Spleen (tissue), 11 donors: Measurements from ENCODE around the gene TPRX1. TPM values are rescaled to one million over a fixed set of nuclear protein-coding genes. Genes with fewer than 3 reads are reported as not detected.
A peak's percentile ranks its signal among the peaks of the same experiment; 100 is the strongest.
"Not testable (repeated sequence)": the region's sequence is repeated elsewhere in the genome, so short reads cannot be mapped to it uniquely, and the experiment has no call there.

Source experiments
- DNase-seq: peaks from one replicate; pipeline ENCODE4 v3.0.0-alpha.2; 2020
- H3K27ac ChIP-seq, 8 donors: fragments of 200-600 bp; sonication (generic) in 7 of 8; 1 replicate in 4 of 8; 2 replicates in 4 of 8; pipeline versions ENCODE4 v1.5.0 to v1.8.0; 2016 to 2021; ENCODE audit warnings: inconsistent platforms in 4 of 8, mild to moderate bottlenecking in 4 of 8, moderate library complexity in 1 of 8
- H3K27me3 ChIP-seq, 7 donors: fragments of 200-600 bp; sonication (generic) in 6 of 7; replicated peaks in 1 of 7; 1 replicate in 4 of 7; 2 replicates in 3 of 7; pipeline versions ENCODE4 v1.5.0 to v1.8.0; 2016 to 2021; ENCODE audit warnings: inconsistent platforms in 3 of 7, mild to moderate bottlenecking in 1 of 7
- H3K36me3 ChIP-seq, 6 donors: fragments of 200-600 bp; sonication (generic) in 5 of 6; 1 replicate in 4 of 6; 2 replicates in 2 of 6; pipeline versions ENCODE4 v1.5.0 to v1.8.0; 2016 to 2021; ENCODE audit warnings: inconsistent platforms in 2 of 6
- H3K4me1 ChIP-seq, 6 donors: fragments of 200-600 bp; sonication (generic) in 5 of 6; 1 replicate in 3 of 6; 2 replicates in 3 of 6; pipeline versions ENCODE4 v1.5.0 to v1.8.0; 2016 to 2021; ENCODE audit warnings: inconsistent platforms in 3 of 6
- H3K4me3 ChIP-seq, 8 donors: fragments of 200-600 bp; sonication (generic) in 7 of 8; 1 replicate in 4 of 8; 2 replicates in 4 of 8; pipeline versions ENCODE4 v1.5.0 to v1.8.0; 2016 to 2021; ENCODE audit warnings: inconsistent platforms in 4 of 8, mild to moderate bottlenecking in 4 of 8, moderate library complexity in 2 of 8
- H3K9me3 ChIP-seq, 8 donors: fragments of 200-600 bp; sonication (generic) in 7 of 8; 1 replicate in 4 of 8; 2 replicates in 4 of 8; pipeline versions ENCODE4 v1.5.0 to v1.8.0; 2016 to 2021; ENCODE audit warnings: inconsistent platforms in 4 of 8
- POLR2A ChIP-seq, 3 donors: fragments of 450-650 bp; IDR thresholded peaks; one replicate each; pipeline ENCODE4 v1.5.1; 2017; ENCODE audit warnings: antibody characterized with exemption in 3 of 3, mild to moderate bottlenecking in 1 of 3
- POLR2AphosphoS5 ChIP-seq, 3 donors: sonication (generic); formaldehyde crosslinking; IDR thresholded peaks; one replicate each; pipeline ENCODE4 v1.5.1; 2017; ENCODE audit warnings: antibody characterized with exemption in 3 of 3
- WGBS, 5 donors: extraction: QIAGEN DNeasy Blood & Tissue Kit in 3 of 5; methylation state at CpG; one replicate each; pipeline versions ENCODE4 v1.1.5 to v1.1.7; 2013 to 2018; 5-methylcytosine and 5-hydroxymethylcytosine counted together
- intact Hi-C: fragments of 100-400 bp; cut with DNase I; formaldehyde crosslinking; loops from one replicate; pipeline ENCODE4 v1.15.0; 2023; ENCODE audit warnings: low total_unique reads
- polyA plus RNA-seq, 3 donors: library from polyadenylated mRNA; stranded (reverse); fragments of 200-250 nt; gene quantifications; one replicate each; pipeline ENCODE4 v1.2.1, GENCODE V29; 2013
- total RNA-seq, 7 donors: library from RNA; depleted of rRNA in 3 of 7; stranded (reverse); fragments of >200 nt in 3 of 7; fragmentation: NEBNext Ultra II Directional in 4 of 7; extraction: Animal tissue kit (Norgen Biotek cat#: 25700) in 4 of 7; gene quantifications; one replicate each; pipeline versions ENCODE4 v1.1.0 to v1.2.1, GENCODE V29; 2016 to 2021
- TF ChIP-seq, protein P1 (sequence below), 11 experiments: fragments of 200-600 bp in 7 of 11; fragments of 450-650 bp in 4 of 11; sonication (generic) in 4 of 11; IDR thresholded peaks in 8 of 11; conservative IDR thresholded peaks in 3 of 11; 1 replicate in 7 of 11; 2 replicates in 4 of 11; pipeline versions ENCODE4 v1.4.0 to v1.8.0; 2016 to 2021; ENCODE audit warnings: antibody characterized with exemption in 11 of 11, inconsistent platforms in 4 of 11, mild to moderate bottlenecking in 1 of 11
- donor health status: healthy with polysubstance abuse.
- donor health status: DM: no; HTN: no; CAD: no; lungs with moderate emphysema.
- donor health status: DM: no; HTN: no; CAD: no.
- donor health status: Bipolar disorder and iron deficiency.
- donor health status: healthy.
- donor health status: DM: no; HTN: no; CAD: no.
- donor health status: DM: yes; HTN: yes; CAD: no.

TPRX1 gene
- total and polyA plus RNA-seq, 10 donors: not detected

DNA sequence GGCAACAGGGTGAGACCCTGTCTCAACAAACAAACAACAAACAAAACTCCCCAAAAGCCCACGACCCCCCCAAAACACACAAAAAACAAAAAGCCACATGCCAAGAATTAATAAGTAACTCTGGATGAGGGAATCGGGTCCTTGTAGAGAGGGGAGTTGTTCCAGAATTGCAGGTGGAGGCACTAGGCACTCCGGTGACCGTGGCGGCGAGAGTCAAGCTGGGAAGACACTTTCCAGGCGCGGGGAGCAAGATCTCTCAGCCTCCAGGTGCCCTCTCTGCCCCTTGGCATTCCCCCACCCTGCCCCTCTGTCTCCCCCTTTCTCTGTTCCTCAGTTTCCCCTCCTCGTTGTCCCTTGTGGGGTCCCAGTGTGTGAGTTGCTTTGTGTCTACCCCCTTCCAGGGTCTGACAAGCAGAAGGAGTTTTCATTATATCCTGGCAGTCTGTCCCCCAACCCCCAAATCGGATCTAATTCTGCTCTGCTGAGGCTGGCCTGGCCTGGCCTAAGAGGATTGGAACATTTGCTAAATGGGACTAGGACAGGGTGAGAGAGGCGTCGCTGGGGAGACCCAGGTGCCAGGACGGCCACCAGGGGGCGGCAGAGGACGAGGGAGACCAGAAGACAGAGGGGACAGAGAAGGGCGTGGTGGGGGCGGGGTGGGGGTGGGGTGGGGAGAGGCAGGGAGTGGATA lies 9.1 kb upstream of the TPRX1 start:
- TF ChIP-seq POLR2A (IDR thresholded peaks at IDR 0.05) (no peak), POLR2AphosphoS5 (IDR thresholded peaks at IDR 0.05) (no peak)
- TF ChIP-seq, protein P1, sequence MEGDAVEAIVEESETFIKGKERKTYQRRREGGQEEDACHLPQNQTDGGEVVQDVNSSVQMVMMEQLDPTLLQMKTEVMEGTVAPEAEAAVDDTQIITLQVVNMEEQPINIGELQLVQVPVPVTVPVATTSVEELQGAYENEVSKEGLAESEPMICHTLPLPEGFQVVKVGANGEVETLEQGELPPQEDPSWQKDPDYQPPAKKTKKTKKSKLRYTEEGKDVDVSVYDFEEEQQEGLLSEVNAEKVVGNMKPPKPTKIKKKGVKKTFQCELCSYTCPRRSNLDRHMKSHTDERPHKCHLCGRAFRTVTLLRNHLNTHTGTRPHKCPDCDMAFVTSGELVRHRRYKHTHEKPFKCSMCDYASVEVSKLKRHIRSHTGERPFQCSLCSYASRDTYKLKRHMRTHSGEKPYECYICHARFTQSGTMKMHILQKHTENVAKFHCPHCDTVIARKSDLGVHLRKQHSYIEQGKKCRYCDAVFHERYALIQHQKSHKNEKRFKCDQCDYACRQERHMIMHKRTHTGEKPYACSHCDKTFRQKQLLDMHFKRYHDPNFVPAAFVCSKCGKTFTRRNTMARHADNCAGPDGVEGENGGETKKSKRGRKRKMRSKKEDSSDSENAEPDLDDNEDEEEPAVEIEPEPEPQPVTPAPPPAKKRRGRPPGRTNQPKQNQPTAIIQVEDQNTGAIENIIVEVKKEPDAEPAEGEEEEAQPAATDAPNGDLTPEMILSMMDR (IDR thresholded peaks at IDR 0.05 in 8 of 11, conservative IDR thresholded peaks at IDR 0.05 in 3 of 11): peak in 10 of 11 experiments; percentile 30 to 73 (median 56)
- Histone ChIP-seq H3K9me3 (no peaks in the 10 kb centered on the region), H3K4me3 (no peak overlapping the region), H3K4me1 (no peaks in the 10 kb centered on the region), H3K27ac (no peak overlapping the region), H3K36me3 (no peaks in the 10 kb centered on the region), H3K27me3 (peaks cover 0 to 23% (median 2%) of the 10 kb centered on the region in 7 donors)
- WGBS, 5 donors: 36 to 62% (median 41%) methylated on average over 12 to 17 of the region's 17 CpGs
- intact Hi-C loops: no loop called here
- DNase-seq: peak; percentile 88

DNA sequence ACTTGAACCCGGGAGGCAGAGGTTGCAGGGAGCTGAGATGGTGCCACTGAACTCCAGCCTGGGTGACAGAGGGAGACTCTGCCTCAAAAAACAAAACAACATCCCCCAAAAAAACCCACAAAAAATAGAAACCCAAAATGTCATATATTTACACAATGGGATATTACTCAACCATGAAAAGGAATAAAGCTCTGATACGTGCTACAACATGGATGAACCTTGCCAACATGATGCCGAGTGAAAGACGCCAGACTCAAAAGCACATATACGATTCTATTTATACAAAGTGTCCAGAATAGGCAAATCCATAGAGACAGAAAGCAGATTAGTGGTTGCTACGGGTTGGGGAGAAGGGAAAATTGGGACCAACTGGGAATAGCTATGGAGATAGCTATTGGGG lies 2.1 kb upstream of the TPRX1 start:
- H3K27me3 ChIP-seq: peaks cover 0 to 4% (median 0%) of the 10 kb centered on the region in 7 donors
- intact Hi-C loops: no loop called here
- H3K4me1 ChIP-seq: no peaks in the 10 kb centered on the region
- no peaks in the 10 kb centered on the region for H3K36me3 ChIP-seq
- TF ChIP-seq, protein P1 (IDR thresholded peaks at IDR 0.05 in 8 of 11, conservative IDR thresholded peaks at IDR 0.05 in 3 of 11): no peak
- no peak for TF ChIP-seq POLR2AphosphoS5 (IDR thresholded peaks at IDR 0.05)
- no peak for TF ChIP-seq POLR2A (IDR thresholded peaks at IDR 0.05)
- DNase-seq: no peak
- WGBS, 5 donors: 85 to 91% (median 88%) methylated on average over 6 of the region's 6 CpGs
- no peak overlapping the region for H3K4me3 ChIP-seq
- H3K27ac ChIP-seq: no peak overlapping the region
- peaks cover 0 to 5% (median 0%) of the 10 kb centered on the region in 8 donors for H3K9me3 ChIP-seq

DNA sequence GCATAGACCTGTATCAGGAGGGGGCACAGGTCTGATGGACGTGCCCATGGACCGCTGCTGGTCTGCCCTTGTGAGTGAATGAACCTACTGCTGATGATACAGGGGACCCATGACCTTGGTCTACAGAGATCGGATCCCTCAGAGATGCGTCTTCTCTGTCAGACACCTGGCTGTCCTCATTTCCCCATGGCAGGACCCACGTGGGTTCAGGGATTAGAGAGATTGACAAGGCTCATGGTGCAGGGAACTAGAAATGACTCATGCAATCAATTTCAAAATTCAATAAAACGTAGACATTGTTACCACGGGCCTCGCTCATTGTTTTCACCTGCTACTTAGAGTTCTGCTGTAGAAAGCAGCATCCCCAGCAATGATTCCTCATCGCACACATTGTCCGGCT lies 962 bp upstream of the TPRX1 start:
- no peak for DNase-seq
- no peaks in the 10 kb centered on the region for H3K4me1 ChIP-seq
- peaks cover 0 to 4% (median 0%) of the 10 kb centered on the region in 7 donors for H3K27me3 ChIP-seq
- WGBS, 5 donors: 81 to 90% (median 83%) methylated on average over 10 of the region's 10 CpGs
- no peaks in the 10 kb centered on the region for H3K36me3 ChIP-seq
- H3K4me3 ChIP-seq: no peak overlapping the region
- intact Hi-C loops: no loop called here
- TF ChIP-seq POLR2A (IDR thresholded peaks at IDR 0.05): no peak
- TF ChIP-seq POLR2AphosphoS5 (IDR thresholded peaks at IDR 0.05): no peak
- TF ChIP-seq, protein P1 (IDR thresholded peaks at IDR 0.05 in 8 of 11, conservative IDR thresholded peaks at IDR 0.05 in 3 of 11): no peak
- H3K9me3 ChIP-seq: peaks cover 0 to 11% (median 0%) of the 10 kb centered on the region in 8 donors
- H3K27ac ChIP-seq: no peak overlapping the region

DNA sequence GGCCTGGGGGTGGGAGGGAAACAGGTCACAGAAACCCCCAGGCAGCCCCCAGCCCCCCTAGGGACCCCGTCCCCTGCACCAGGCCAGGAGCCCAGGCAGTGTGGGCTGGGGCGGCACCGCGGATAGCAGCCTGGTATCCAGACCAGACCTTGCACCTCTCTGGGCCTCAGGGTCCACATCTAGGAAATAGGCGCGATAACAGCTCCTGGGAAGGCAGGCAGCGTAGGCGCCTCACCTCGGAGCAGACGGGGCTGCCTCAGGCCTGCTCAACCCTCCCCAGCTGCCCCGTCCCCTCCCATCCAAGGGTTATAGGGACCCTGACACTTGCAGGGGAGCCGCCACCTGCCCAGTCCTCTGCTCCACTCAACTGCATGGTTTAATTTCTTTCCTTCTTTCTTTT lies 680 bp downstream of the TPRX1 start:
- H3K9me3 ChIP-seq: peaks cover 0 to 11% (median 0%) of the 10 kb centered on the region in 8 donors
- intact Hi-C loops, H3K27me3 ChIP-seq, H3K36me3 ChIP-seq, H3K4me3 ChIP-seq, H3K27ac ChIP-seq, DNase-seq, H3K4me1 ChIP-seq: not testable (repeated sequence)
- 85 to 93% (median 86%) methylated on average over 7 to 11 of the region's 12 CpGs; no CpG with 5 or more reads in 2 of the 5 donors for WGBS, 5 donors

DNA sequence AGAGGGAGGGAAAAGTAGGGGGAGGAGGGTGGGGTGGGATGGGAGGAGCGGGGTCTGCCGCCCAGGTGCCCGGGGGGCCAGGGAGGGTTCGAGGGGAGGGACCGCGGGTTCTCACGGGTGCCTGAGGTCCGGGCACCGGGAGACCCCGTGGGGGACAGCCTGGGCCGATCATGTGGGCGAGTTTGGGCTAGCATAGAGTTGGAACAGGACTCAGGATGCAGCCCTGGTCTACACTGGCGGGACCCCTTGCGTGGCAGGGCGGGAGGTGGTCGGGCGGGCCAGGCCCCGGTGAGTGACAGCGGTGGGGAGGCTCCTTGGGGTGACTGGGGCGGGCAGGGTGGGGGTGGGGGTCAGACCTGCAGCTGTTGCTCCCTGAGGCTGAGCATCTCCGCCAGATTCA lies 1.2 kb downstream of the TPRX1 start:
- DNase-seq, H3K4me3 ChIP-seq, intact Hi-C loops, H3K36me3 ChIP-seq, H3K4me1 ChIP-seq, H3K27ac ChIP-seq: not testable (repeated sequence)
- 78 to 93% (median 85%) methylated on average over 4 to 21 of the region's 21 CpGs for whole genome bisulfite sequencing, 5 donors
- H3K27me3 ChIP-seq: peaks cover 0 to 14% (median 0%) of the 10 kb centered on the region in 7 donors
- H3K9me3 ChIP-seq: peaks cover 0 to 11% (median 0%) of the 10 kb centered on the region in 8 donors
